Liver (tissue), 3 donors: Measurements from ENCODE around the gene IRF2.

Experiments
- CTCF ChIP-seq: fragments of 150-350 bp; IDR thresholded peaks from 2 replicates; pipeline ENCODE4 v1.5.1; 2017; ENCODE audit warnings: improper control_type of control experiment, low read depth, low read length; ENCODE audit not compliant: missing input control
- GABPA ChIP-seq, 2 donors: IDR thresholded peaks in 1 of 2; conservative IDR thresholded peaks in 1 of 2; 2 replicates each; pipeline ENCODE4 v1.6.1; 2016; ENCODE audit warnings: antibody characterized with exemption in 2 of 2, mild to moderate bottlenecking in 1 of 2, moderate library complexity in 1 of 2
- HNF4G ChIP-seq: IDR thresholded peaks from 2 replicates; pipeline ENCODE4 v1.6.1; 2016; ENCODE audit warnings: antibody characterized with exemption
- MAX ChIP-seq: IDR thresholded peaks from 2 replicates; pipeline ENCODE4 v1.6.1; 2016; ENCODE audit warnings: antibody characterized with exemption
- SP1 ChIP-seq: IDR thresholded peaks from 2 replicates; pipeline ENCODE4 v1.6.1; 2018; ENCODE audit warnings: antibody characterized with exemption, mild to moderate bottlenecking
- TAF1 ChIP-seq: conservative IDR thresholded peaks from 2 replicates; pipeline ENCODE4 v1.6.1; 2016; ENCODE audit warnings: antibody characterized with exemption, mild to moderate bottlenecking
- YY1 ChIP-seq: IDR thresholded peaks from 2 replicates; pipeline ENCODE4 v1.6.1; 2016; ENCODE audit warnings: antibody characterized with exemption, mild to moderate bottlenecking
- donor health status: healthy.
- donor health status: healthy.

DNA sequence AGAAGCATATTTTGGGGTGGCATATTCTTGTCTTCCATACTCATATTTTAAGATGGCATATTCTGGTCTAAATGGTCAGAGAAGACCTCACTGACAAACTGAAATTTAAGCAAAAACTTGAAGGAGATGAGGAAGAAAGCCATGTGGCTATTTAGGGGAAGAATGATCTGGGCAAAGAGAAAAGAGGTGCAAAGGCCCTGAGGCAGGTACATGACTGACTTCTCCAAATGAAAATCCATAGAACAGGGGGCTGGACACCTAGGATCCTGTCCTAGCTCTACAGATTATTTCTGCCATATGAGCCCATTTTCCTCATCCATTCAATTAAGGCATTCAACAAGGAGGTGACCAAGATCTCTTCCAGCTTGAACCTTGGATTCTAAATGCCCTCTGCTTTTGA is 105.6 kb downstream of the IRF2 start:
- TF ChIP-seq MAX (no peak), GABPA (IDR thresholded peaks at IDR 0.05 in 1 of 2, conservative IDR thresholded peaks at IDR 0.05 in 1 of 2) (no peak), HNF4G (no peak), CTCF (no peak), SP1 (no peak), YY1 (no peak), TAF1 (no peak)
